HG03159 (cell line): ENCODE measurements around the gene SLC22A4.

ENCODE experiments used
- ATAC-seq: cut with Tn5 transposase; IDR thresholded peaks from one replicate; pipeline ENCODE4 v1.9.1; 2021; ENCODE audit warnings: mild to moderate bottlenecking, moderate library complexity; ENCODE audit not compliant: unreplicated experiment

The SLC22A4 gene

DNA sequence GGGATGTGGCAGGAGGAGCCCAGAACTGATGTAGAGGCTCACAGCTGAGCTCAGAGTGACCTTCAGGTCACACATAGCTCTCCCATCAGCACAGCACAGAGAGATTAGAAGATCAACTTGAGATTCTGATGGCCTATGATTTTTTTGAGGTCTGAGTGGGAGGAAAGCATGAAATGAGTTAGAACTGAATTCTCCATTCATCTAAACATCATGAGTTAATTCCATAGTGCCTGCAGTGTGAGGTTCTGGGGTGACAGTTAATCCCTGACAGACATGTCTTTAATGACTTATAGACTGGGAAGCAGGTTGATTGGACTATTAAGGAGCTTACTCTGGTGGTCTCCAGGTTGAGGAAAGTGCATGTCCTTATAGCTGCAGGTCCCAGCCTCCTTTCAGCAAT is 97.7 kb downstream of the SLC22A4 start:
- ATAC-seq, result no peak

DNA sequence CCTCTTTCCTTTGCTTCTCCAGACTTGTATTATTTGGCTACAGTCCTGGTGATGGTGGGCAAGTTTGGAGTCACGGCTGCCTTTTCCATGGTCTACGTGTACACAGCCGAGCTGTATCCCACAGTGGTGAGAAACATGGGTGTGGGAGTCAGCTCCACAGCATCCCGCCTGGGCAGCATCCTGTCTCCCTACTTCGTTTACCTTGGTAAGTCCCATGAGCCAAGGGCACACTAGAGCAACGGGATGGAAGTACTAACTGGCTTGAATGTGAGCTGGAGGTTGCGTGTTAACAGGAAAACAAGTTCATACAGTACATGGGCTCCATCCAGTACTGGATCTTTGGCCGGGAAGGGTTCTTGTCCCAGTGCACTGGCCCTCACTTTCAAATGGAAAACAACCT is 98.2 kb downstream of the SLC22A4 start:
- no peak for ATAC-seq

DNA sequence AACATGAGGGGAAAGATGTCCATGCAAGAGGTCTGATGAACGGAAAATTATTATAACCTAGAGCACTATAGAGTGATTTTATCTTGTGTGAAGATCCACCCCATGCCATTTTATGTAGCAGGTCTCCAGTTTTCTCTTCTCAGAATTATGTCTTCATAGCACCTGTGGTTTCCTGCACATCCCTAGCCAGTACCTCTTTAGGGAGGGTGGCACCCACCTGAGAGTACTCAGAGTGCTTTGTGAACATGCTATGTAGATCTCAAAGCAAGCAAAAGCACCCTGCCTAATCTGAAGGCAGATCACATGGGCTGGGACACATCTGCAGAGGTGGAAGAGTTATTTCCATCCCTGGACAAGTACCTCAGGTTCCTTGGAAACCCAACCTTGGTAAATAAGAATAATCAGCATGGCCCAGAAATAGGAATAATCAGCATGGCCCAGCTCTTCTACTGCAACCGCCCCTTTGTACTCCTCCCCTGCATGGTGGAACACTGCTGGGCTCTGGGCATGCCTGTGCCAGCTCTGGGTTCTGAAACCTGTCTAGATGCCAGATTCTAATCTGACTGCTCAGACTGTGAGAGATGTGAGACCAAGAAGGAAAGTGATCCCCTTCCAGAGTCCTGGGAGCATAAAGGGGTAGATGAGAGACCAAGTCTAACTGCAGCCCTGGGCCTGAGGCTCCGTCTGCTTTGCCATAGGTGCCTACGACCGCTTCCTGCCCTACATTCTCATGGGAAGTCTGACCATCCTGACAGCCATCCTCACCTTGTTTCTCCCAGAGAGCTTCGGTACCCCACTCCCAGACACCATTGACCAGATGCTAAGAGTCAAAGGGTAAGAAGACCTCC is 99.0 kb downstream of the SLC22A4 start:
- ATAC-seq, result no peak
